ENCODE data around the gene SLC35F3.

- TF ChIP-seq CTCF (conservative IDR thresholded peaks at IDR 0.05 in 1 of 2, IDR thresholded peaks at IDR 0.05 in 1 of 2; ENCODE audit: extremely low read depth in 1 of 2, insufficient read depth in 1 of 2, low read depth in 1 of 2, low read length in 2 of 2) (no peak), EZH2 (IDR thresholded peaks at IDR 0.05; ENCODE audit: borderline replicate concordance, low read length) (no peak)
Observed at GRCh38 chr1:234371414-234371813, 466.9 kb downstream of the SLC35F3 start.

Measured in mammary epithelial cell (primary cell).